Colonic mucosa (tissue), 4 donors: ENCODE data around the gene PLD1. TPM values are rescaled to one million over a fixed set of nuclear protein-coding genes. Genes with fewer than 3 reads are reported as not detected.

Source experiments
- DNase-seq: peaks from one replicate; pipeline ENCODE4 v3.0.0-alpha.2; 2020
- H3K27ac ChIP-seq: fragments of 200-600 bp; one replicate; pipeline ENCODE4 v1.8.0; 2021
- H3K27me3 ChIP-seq: fragments of 200-600 bp; one replicate; pipeline ENCODE4 v1.8.0; 2021
- H3K36me3 ChIP-seq: fragments of 200-600 bp; one replicate; pipeline ENCODE4 v1.8.0; 2021
- H3K4me1 ChIP-seq: fragments of 200-600 bp; one replicate; pipeline ENCODE4 v1.8.0; 2021; ENCODE audit warnings: mild to moderate bottlenecking
- H3K4me3 ChIP-seq: fragments of 200-600 bp; one replicate; pipeline ENCODE4 v1.8.0; 2021
- H3K9ac ChIP-seq, 2 donors: one replicate each; pipeline ENCODE4 v1.7.0; 2013; ENCODE audit warnings: control low read depth in 2 of 2, low read depth in 2 of 2, low read length in 2 of 2
- H3K9me3 ChIP-seq: fragments of 200-600 bp; one replicate; pipeline ENCODE4 v1.8.0; 2021
- CTCF ChIP-seq: fragments of 200-600 bp; IDR thresholded peaks from one replicate; pipeline ENCODE4 v1.8.0; 2022; ENCODE audit warnings: antibody characterized with exemption, mild to moderate bottlenecking
- intact Hi-C: fragments of 100-400 bp; cut with DNase I; formaldehyde crosslinking; loops from one replicate; pipeline ENCODE4 v1.14.1; 2022
- total RNA-seq, 2 donors: library from RNA; stranded (reverse); fragmentation: NEBNext Ultra II Directional in 1 of 2; extraction: Animal tissue kit (Norgen Biotek cat#: 25700) in 1 of 2; gene quantifications; one replicate each; pipeline ENCODE4 v1.2.1, GENCODE V29; 2021
- donor health status: healthy.
- donor health status: DM: no; HTN: no; CAD: no.
- donor health status: DM: no; HTN: no; CAD: no.

PLD1 gene
- total RNA-seq, 2 donors from 2014 or later = 49.6 to 81.3 TPM

- TF ChIP-seq CTCF = no peak
- no peak for DNase-seq
- no peak overlapping the region for H3K4me3 ChIP-seq
- H3K9ac ChIP-seq = no peak overlapping the region
- H3K9me3 ChIP-seq = no peaks in the 10 kb centered on the region
- H3K36me3 ChIP-seq = no peaks in the 10 kb centered on the region
- H3K27ac ChIP-seq = no peak overlapping the region
- no peaks in the 10 kb centered on the region for H3K27me3 ChIP-seq
- no peaks in the 10 kb centered on the region for H3K4me1 ChIP-seq
- intact Hi-C loops = no loop called here
Measured at GRCh38 chr3:171733561-171733960, 76.7 kb downstream of the PLD1 start.

GRCh38 chr3:171732756-171733155 lies 77.5 kb downstream of the PLD1 start:
- DNase-seq = no peak
- Histone ChIP-seq H3K4me3 (no peak overlapping the region), H3K27me3 (no peaks in the 10 kb centered on the region), H3K9ac (no peak overlapping the region), H3K36me3 (no peaks in the 10 kb centered on the region), H3K9me3 (no peaks in the 10 kb centered on the region), H3K27ac (no peak overlapping the region), H3K4me1 (no peaks in the 10 kb centered on the region)
- intact Hi-C loops = no loop called here
- no peak for TF ChIP-seq CTCF

- DNase-seq = no peak
- intact Hi-C loops = no loop called here
- H3K27me3 ChIP-seq = no peaks in the 10 kb centered on the region
- H3K27ac ChIP-seq = no peak overlapping the region
- no peaks in the 10 kb centered on the region for H3K9me3 ChIP-seq
- no peaks in the 10 kb centered on the region for H3K36me3 ChIP-seq
- H3K9ac ChIP-seq = no peak overlapping the region
- TF ChIP-seq CTCF = no peak
- H3K4me1 ChIP-seq = no peaks in the 10 kb centered on the region
- H3K4me3 ChIP-seq = no peak overlapping the region
Measured at GRCh38 chr3:171731691-171732090, 78.6 kb downstream of the PLD1 start.

- Histone ChIP-seq H3K9ac (no peak overlapping the region), H3K4me1 (no peaks in the 10 kb centered on the region), H3K36me3 (no peaks in the 10 kb centered on the region), H3K4me3 (no peak overlapping the region), H3K9me3 (no peaks in the 10 kb centered on the region), H3K27me3 (no peaks in the 10 kb centered on the region), H3K27ac (no peak overlapping the region)
- intact Hi-C loops = no loop called here
- no peak for DNase-seq
- no peak for TF ChIP-seq CTCF
Measured at GRCh38 chr3:171729452-171730334, 80.6 kb downstream of the PLD1 start.

DNA sequence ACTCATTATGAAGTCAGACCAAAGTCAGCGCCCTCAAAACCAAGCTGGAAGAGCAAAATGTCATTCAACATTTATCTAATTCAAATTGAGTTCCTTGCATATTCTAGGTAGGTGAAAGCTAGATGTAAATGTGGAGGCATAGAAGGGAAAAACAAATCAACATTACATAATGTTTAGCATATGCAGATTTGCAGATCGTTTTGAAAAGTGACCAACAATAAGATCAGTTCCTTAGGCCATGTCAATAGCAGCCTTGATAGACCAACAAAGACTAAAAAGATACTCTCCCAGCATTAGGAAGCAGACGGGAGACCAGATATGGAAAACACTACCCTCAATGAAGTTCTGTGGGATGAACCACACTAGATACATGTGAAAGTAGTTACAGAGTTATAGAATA lies 83.0 kb downstream of the PLD1 start:
- Histone ChIP-seq H3K27ac (no peak overlapping the region), H3K4me3 (no peak overlapping the region), H3K27me3 (no peaks in the 10 kb centered on the region), H3K36me3 (no peaks in the 10 kb centered on the region), H3K9ac (no peak overlapping the region), H3K9me3 (no peaks in the 10 kb centered on the region), H3K4me1 (no peaks in the 10 kb centered on the region)
- no peak for DNase-seq
- TF ChIP-seq CTCF = no peak
- intact Hi-C loops = no loop called here
